ENCODE measurements around the gene KIF20B.

DNA sequence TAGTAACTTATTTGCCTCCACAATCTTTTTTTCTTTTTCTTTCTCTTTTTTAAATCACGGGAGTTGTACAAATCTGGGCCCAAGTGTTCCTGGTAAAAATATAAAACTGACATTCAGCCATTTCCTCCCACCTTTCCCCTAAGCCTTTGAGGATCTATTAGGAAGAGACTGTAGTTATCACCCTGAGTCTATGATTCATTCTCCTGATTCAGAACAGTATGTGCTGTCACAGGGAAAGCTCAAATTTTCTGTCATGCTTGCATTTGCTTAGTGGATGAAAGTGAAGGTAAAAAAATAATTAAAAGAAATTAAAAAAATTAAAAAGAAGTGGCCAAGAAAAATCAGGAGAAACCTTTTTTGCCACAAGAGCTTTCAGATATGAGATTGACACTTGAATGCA is 71.7 kb downstream of the KIF20B start:
- TF ChIP-seq CTCF (IDR thresholded peaks at IDR 0.05), result no peak
- no peak for TF ChIP-seq POLR2A (IDR thresholded peaks at IDR 0.05; ENCODE audit: low read depth)
